Measurements from ENCODE around the gene MYO1D. TPM values are rescaled to one million over a fixed set of nuclear protein-coding genes. Genes with fewer than 3 reads are reported as not detected.

MYO1D gene
- total and polyA plus RNA-seq, 2 donors (not counting 3 experiments of a cell fraction or from before 2014, with no cell fraction given) = 37.8 to 85.5 TPM

DNA sequence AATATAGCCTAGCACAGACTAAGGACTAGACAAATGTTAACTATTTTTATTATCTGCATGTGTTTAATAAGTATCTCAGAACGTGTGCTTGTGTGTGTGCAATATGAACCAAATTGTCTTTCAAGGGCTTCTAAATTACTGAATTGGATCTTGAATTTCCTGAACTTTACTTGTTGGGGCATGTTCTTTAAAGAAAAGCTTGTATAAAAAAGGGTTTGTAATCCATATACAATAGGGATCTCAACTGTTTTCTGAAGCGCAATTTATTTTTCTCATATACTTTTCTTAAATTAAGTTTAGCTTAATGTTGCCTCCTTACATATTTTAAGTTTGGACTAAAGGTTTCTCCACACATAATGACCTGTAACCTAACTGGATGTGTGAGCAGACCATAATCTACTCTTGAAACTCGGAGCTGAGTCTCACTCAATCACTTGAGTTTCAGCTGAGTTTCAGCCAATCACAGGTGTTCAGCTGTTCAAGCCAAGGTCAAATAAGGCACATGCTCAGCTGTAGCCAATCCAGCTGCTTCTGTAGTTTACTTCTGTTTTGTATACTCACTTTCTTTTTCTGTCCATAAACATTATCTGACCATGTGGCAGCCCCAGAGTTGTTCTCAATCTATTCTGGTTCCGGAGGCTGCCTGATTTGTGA, 317.8 kb downstream of the MYO1D start:
- dilution Hi-C loops (cut with MboI; ENCODE audit: extremely low pct_ligation_motif_present, low sequenced_read_pairs) = no loop called here

DNA sequence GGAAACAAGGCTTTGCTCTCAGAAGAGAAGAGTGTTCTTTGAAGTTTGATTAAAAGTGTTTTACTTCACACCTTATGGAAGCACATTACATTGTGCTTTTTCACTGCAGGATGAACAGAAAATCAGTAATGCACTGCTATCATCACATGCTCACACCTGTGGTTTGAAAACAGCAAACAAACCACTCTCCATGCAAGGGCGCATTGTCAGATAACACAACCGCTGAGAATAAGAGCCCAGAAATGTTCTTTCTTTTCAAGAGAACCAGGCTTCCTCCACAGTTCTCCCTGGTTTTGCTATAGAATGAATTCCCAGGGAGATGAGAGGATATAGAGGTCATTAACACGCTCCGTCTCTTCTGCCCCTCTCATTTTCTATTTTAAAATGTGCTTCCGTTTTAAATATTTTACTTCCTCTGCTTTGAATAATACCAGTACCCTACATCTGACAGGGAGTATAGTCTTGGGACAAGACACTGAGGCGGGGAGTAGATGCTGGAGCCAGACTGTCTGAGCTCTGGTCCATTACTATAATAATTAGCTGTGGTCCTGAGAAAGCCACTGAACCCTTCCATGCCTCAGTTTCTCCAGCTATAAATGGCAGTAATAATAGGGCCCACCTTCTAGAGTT, 318.5 kb downstream of the MYO1D start:
- ChIA-PET POLR2A (no interaction called here), CTCF (interaction anchor here (1.1 to 1.2 kb wide), 2 partner anchors 8 to 32 kb away, joined by 3 read pairs; no protein-coding TSS in a partner anchor)
- peak; percentile 11 for DNase-seq (ENCODE audit: low read depth, low spot score)
- no peak overlapping the region for H3K4me2 ChIP-seq (ENCODE audit: insufficient read depth, low read length)
- H3K27me3 ChIP-seq (ENCODE audit: control insufficient read depth in 2 of 2, insufficient read depth in 2 of 2, low read length in 2 of 2) = no peaks in the 10 kb centered on the region
- no peaks in the 10 kb centered on the region for H3K36me3 ChIP-seq (ENCODE audit: control insufficient read depth in 2 of 2, extremely low read depth in 1 of 2, insufficient read depth in 2 of 2, low read length in 2 of 2)
- no peaks in the 10 kb centered on the region for H3K9me1 ChIP-seq (replicated peaks; ENCODE audit: control insufficient read depth, extremely low read depth, insufficient read depth, low read length)
- no peaks in the 10 kb centered on the region for H3K9me3 ChIP-seq (replicated peaks; ENCODE audit: control insufficient read depth, insufficient read depth, low read length)
- no peak overlapping the region for H3K27ac ChIP-seq (ENCODE audit: insufficient read depth, low read depth, low read length)
- no peak overlapping the region for H2AFZ ChIP-seq (ENCODE audit: low read depth, low read length)
- no TSS peak for BruUV-seq (replicated peaks)
- no peak overlapping the region for H3K9ac ChIP-seq (replicated peaks; ENCODE audit: extremely low read depth, insufficient read depth, low read length)
- no peaks in the 10 kb centered on the region for H4K20me1 ChIP-seq (replicated peaks; ENCODE audit: control insufficient read depth, extremely low read depth, insufficient read depth, low read length)
- H3K4me1 ChIP-seq (ENCODE audit: control insufficient read depth, extremely low read depth, insufficient read depth, low read length) = peaks cover 6% of the 10 kb centered on the region
- peak; percentile 72 for FAIRE-seq
- intact Hi-C loops (cut with micrococcal nuclease) = no loop called here
- TF ChIP-seq GATA2 (IDR thresholded peaks at IDR 0.05; ENCODE audit: insufficient read depth, insufficient read length, low read depth, low read length) (no peak), MAX (IDR thresholded peaks at IDR 0.05; ENCODE audit: insufficient read depth, insufficient read length) (no peak), POLR2A (IDR thresholded peaks at IDR 0.05; ENCODE audit: low read depth, low read length) (no peak), POLR2AphosphoS5 (IDR thresholded peaks at IDR 0.05; ENCODE audit: insufficient read depth, low read depth, low read length) (no peak)
- H3K4me3 ChIP-seq (replicated peaks in 1 of 3; ENCODE audit: insufficient read depth in 1 of 3, low read depth in 1 of 3, low read length in 3 of 3) = no peak overlapping the region
- no peaks in the 10 kb centered on the region for H3K79me2 ChIP-seq (ENCODE audit: control insufficient read depth, insufficient read depth, low read length)
- dilution Hi-C loops (cut with MboI; ENCODE audit: extremely low pct_ligation_motif_present, low sequenced_read_pairs) = no loop called here

More for the DNA sequence above, 317.8 kb downstream of the MYO1D start:
- H3K9me1 ChIP-seq (replicated peaks; ENCODE audit: control insufficient read depth, extremely low read depth, insufficient read depth, low read length) = no peaks in the 10 kb centered on the region
- no peaks in the 10 kb centered on the region for H3K9me3 ChIP-seq (replicated peaks; ENCODE audit: control insufficient read depth, insufficient read depth, low read length)
- intact Hi-C loops (cut with micrococcal nuclease) = no loop called here
- H3K36me3 ChIP-seq (ENCODE audit: control insufficient read depth in 2 of 2, extremely low read depth in 1 of 2, insufficient read depth in 2 of 2, low read length in 2 of 2) = no peaks in the 10 kb centered on the region
- ChIA-PET CTCF (interaction anchor here (1.1 to 1.2 kb wide), 2 partner anchors 8 to 32 kb away, joined by 3 read pairs; no protein-coding TSS in a partner anchor), POLR2A (no interaction called here)
- H3K4me2 ChIP-seq (ENCODE audit: insufficient read depth, low read length) = no peak overlapping the region
- H3K9ac ChIP-seq (replicated peaks; ENCODE audit: extremely low read depth, insufficient read depth, low read length) = no peak overlapping the region
- H3K4me3 ChIP-seq (replicated peaks in 1 of 3; ENCODE audit: insufficient read depth in 1 of 3, low read depth in 1 of 3, low read length in 3 of 3) = no peak overlapping the region
- TF ChIP-seq MAX (IDR thresholded peaks at IDR 0.05; ENCODE audit: insufficient read depth, insufficient read length) (no peak), POLR2AphosphoS5 (IDR thresholded peaks at IDR 0.05; ENCODE audit: insufficient read depth, low read depth, low read length) (no peak), GATA2 (IDR thresholded peaks at IDR 0.05; ENCODE audit: insufficient read depth, insufficient read length, low read depth, low read length) (no peak)
- no peak for FAIRE-seq
- no peaks in the 10 kb centered on the region for H4K20me1 ChIP-seq (replicated peaks; ENCODE audit: control insufficient read depth, extremely low read depth, insufficient read depth, low read length)
- H2AFZ ChIP-seq (ENCODE audit: low read depth, low read length) = no peak overlapping the region
- no peak overlapping the region for H3K27ac ChIP-seq (ENCODE audit: insufficient read depth, low read depth, low read length)
- BruUV-seq (replicated peaks) = no TSS peak
- H3K27me3 ChIP-seq (ENCODE audit: control insufficient read depth in 2 of 2, insufficient read depth in 2 of 2, low read length in 2 of 2) = no peaks in the 10 kb centered on the region
- H3K79me2 ChIP-seq (ENCODE audit: control insufficient read depth, insufficient read depth, low read length) = no peaks in the 10 kb centered on the region
- H3K4me1 ChIP-seq (ENCODE audit: control insufficient read depth, extremely low read depth, insufficient read depth, low read length) = peaks cover 6% of the 10 kb centered on the region
- no peak for DNase-seq (ENCODE audit: low read depth, low spot score)
